Endothelial cell (in vitro differentiated cells): ENCODE data around the gene TMEM126A. TPM values are rescaled to one million over a fixed set of nuclear protein-coding genes. Genes with fewer than 3 reads are reported as not detected.

Experiments used
- DNase-seq: peaks from one replicate; pipeline ENCODE4 v3.0.0; 2021; ENCODE audit warnings: low spot score
- H3K27ac Mint-ChIP-seq: one replicate; pipeline ENCODE4 v1.8.0; 2021; ENCODE audit warnings: mixed read lengths, inconsistent platforms; ENCODE audit not compliant: unreplicated experiment
- H3K27me3 Mint-ChIP-seq: one replicate; pipeline ENCODE4 v1.8.0; 2021; ENCODE audit warnings: mild to moderate bottlenecking, moderate library complexity, mixed read lengths, inconsistent platforms; ENCODE audit not compliant: unreplicated experiment
- H3K36me3 Mint-ChIP-seq: one replicate; pipeline ENCODE4 v1.8.0; 2021; ENCODE audit warnings: mild to moderate bottlenecking, low read depth, mixed read lengths, inconsistent platforms; ENCODE audit not compliant: unreplicated experiment
- H3K4me1 Mint-ChIP-seq: one replicate; pipeline ENCODE4 v1.8.0; 2021; ENCODE audit warnings: mild to moderate bottlenecking, mixed read lengths, inconsistent platforms; ENCODE audit not compliant: unreplicated experiment
- H3K4me3 Mint-ChIP-seq: one replicate; pipeline ENCODE4 v1.8.0; 2021; ENCODE audit warnings: mild to moderate bottlenecking, mixed read lengths, inconsistent platforms; ENCODE audit not compliant: unreplicated experiment
- H3K9me3 Mint-ChIP-seq: one replicate; pipeline ENCODE4 v1.8.0; 2021; ENCODE audit warnings: mixed read lengths, inconsistent platforms; ENCODE audit not compliant: unreplicated experiment
- total RNA-seq: library from RNA; stranded (reverse); fragmentation: NEBNext Ultra II Directional; extraction: Animal tissue kit (Norgen Biotek cat#: 25700); gene quantifications from one replicate; pipeline ENCODE4 v1.2.1, GENCODE V29; 2021; ENCODE audit not compliant: unreplicated experiment
- TF ChIP-seq, protein P1 (sequence below): fragments of 200-600 bp; sonication (generic); IDR thresholded peaks from one replicate; pipeline ENCODE4 v1.5.0; 2021; ENCODE audit warnings: antibody characterized with exemption; ENCODE audit not compliant: unreplicated experiment

Gene TMEM126A
- total RNA-seq, 1 donor from 2014 or later = 17.8 TPM

DNA sequence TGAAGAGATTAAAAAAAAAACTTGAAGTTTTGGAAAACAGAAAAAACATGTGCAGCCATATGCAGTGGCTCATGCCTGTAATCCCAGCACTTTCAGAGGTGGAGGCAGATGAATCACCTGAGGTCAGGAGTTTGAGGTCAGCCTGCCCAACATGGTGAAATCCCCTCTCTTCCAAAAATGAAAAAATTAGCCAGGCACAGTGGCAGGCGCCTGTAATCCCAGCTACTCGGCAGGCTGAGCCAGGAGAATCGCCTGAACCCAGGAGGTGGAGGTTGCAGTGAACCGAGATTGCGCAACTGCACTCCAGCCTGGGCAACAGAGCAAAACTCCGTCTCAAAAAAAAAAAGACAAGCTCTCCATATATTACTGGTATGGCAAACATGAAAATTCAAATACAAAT is 28.3 kb upstream of the TMEM126A start:
- Mint-ChIP-seq H3K9me3 (no peaks in the 10 kb centered on the region), H3K36me3 (no peaks in the 10 kb centered on the region), H3K4me3 (no peak overlapping the region), H3K4me1 (no peaks in the 10 kb centered on the region), H3K27me3 (peaks cover 2% of the 10 kb centered on the region), H3K27ac (no peak overlapping the region)
- no peak for DNase-seq
- TF ChIP-seq, protein P1, sequence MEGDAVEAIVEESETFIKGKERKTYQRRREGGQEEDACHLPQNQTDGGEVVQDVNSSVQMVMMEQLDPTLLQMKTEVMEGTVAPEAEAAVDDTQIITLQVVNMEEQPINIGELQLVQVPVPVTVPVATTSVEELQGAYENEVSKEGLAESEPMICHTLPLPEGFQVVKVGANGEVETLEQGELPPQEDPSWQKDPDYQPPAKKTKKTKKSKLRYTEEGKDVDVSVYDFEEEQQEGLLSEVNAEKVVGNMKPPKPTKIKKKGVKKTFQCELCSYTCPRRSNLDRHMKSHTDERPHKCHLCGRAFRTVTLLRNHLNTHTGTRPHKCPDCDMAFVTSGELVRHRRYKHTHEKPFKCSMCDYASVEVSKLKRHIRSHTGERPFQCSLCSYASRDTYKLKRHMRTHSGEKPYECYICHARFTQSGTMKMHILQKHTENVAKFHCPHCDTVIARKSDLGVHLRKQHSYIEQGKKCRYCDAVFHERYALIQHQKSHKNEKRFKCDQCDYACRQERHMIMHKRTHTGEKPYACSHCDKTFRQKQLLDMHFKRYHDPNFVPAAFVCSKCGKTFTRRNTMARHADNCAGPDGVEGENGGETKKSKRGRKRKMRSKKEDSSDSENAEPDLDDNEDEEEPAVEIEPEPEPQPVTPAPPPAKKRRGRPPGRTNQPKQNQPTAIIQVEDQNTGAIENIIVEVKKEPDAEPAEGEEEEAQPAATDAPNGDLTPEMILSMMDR = no peak

DNA sequence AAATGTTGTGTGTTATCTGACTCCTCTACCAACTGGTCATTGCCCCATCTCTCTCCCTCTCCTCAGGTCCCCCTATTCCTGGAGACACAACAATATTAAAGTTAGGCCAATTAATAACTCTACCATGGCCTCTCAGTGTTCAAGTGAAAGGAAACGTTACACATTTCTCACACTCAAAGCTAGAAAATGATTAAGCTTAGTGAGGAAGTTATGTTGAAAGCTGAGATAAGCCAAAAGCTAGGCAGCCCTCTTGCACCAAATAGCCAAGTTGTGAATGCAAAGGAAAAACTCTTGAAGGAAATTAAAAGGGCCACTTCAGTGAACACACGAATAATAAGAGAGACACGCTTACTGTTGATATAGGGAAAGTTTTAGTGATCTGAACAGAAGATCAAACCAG is 27.5 kb upstream of the TMEM126A start:
- Mint-ChIP-seq H3K4me3 (no peak overlapping the region), H3K36me3 (no peaks in the 10 kb centered on the region), H3K27ac (no peak overlapping the region), H3K27me3 (peaks cover 2% of the 10 kb centered on the region), H3K4me1 (no peaks in the 10 kb centered on the region), H3K9me3 (no peaks in the 10 kb centered on the region)
- TF ChIP-seq, protein P1 = no peak
- no peak for DNase-seq

DNA sequence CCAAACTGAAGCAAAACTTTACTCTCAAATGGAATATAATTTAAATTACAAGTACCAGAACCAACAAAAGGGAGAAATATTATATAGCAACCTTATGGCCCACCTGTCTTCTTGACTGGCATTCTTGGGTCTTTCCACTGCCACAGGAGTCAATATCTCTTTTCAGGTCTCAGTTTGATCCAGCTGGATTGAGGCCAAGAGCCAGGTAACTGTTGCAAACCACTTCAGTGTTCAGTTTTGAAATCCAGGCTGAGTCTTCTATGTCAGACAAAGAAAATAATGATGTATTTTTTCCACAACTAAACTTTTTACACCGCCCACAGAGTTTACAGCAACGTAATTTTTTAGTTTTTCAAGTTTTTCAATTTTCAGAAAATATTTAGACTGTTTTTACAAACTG is 21.3 kb upstream of the TMEM126A start:
- no peak for DNase-seq
- Mint-ChIP-seq H3K9me3 (no peaks in the 10 kb centered on the region), H3K27me3 (peaks cover 1% of the 10 kb centered on the region), H3K36me3 (no peaks in the 10 kb centered on the region), H3K4me1 (peaks cover 18% of the 10 kb centered on the region), H3K4me3 (peak overlapping the region; percentile 98), H3K27ac (no peak overlapping the region)
- TF ChIP-seq, protein P1 = no peak

GRCh38 chr11:85627332-85627997 is 20.3 kb upstream of the TMEM126A start, which contains the start of gene DLG2:
Gene DLG2, minus strand, starts transcription at chr11:85627344.
- peaks cover 1% of the 10 kb centered on the region for H3K27me3 Mint-ChIP-seq
- peaks cover 18% of the 10 kb centered on the region for H3K4me1 Mint-ChIP-seq
- H3K36me3 Mint-ChIP-seq = no peaks in the 10 kb centered on the region
- peak; percentile 6 for DNase-seq
- TF ChIP-seq, protein P1 = no peak
- peak within 1 kb of the TSS; percentile 98 for H3K4me3 Mint-ChIP-seq
- H3K9me3 Mint-ChIP-seq = no peaks in the 10 kb centered on the region
- H3K27ac Mint-ChIP-seq = peak within 1 kb of the TSS; percentile 91

- peak; percentile 95 for DNase-seq
- Mint-ChIP-seq H3K4me1 (peaks cover 18% of the 10 kb centered on the region), H3K27me3 (peaks cover 1% of the 10 kb centered on the region), H3K9me3 (no peaks in the 10 kb centered on the region), H3K36me3 (no peaks in the 10 kb centered on the region), H3K27ac (peak within 1 kb of the TSS; percentile 94), H3K4me3 (peak within 1 kb of the TSS; percentile 98)
- TF ChIP-seq, protein P1 = no peak
Observed at GRCh38 chr11:85627998-85628770, 19.6 kb upstream of the TMEM126A start, which contains the start of gene TMEM126B. Gene TMEM126B, plus strand, starts transcription at chr11:85628593. Its CDS starts 15 bp downstream, at chr11:85628608.
